Stimulated activated naive B cell treated with anti-CD40 and anti-IgM and Interleukin-4, amounts not matched to agents 10 μg/mL and 1 μg/mL and 100 μg/mL, for 72 hours (primary cell): ENCODE data around the gene PLD5.
"Not testable (repeated sequence)": the region's sequence is repeated elsewhere in the genome, so short reads cannot be mapped to it uniquely, and the experiment has no call there.

Source experiments
- ATAC-seq, 2 donors: fragments of 150-1000 bp; cut with Tn5 transposase; replicated peaks; 2 replicates each; pipeline ENCODE4 v1.10.0; 2021; ENCODE audit warnings: moderate library complexity in 1 of 2
- DNase-seq: peaks from one replicate; pipeline ENCODE4 v3.0.0; 2021
- H3K27ac Mint-ChIP-seq: one replicate; pipeline ENCODE4 v1.8.0; 2022; ENCODE audit warnings: mild to moderate bottlenecking, mixed read lengths
- H3K27me3 Mint-ChIP-seq, 2 donors: one replicate each; pipeline ENCODE4 v1.8.0; 2022; ENCODE audit warnings: mixed read lengths in 2 of 2
- H3K36me3 Mint-ChIP-seq, 2 donors: one replicate each; pipeline ENCODE4 v1.8.0; 2022; ENCODE audit warnings: mixed read lengths in 2 of 2, mild to moderate bottlenecking in 1 of 2
- H3K4me1 Mint-ChIP-seq, 2 donors: one replicate each; pipeline ENCODE4 v1.8.0; 2022; ENCODE audit warnings: mixed read lengths in 2 of 2, mild to moderate bottlenecking in 1 of 2
- H3K4me3 Mint-ChIP-seq, 2 donors: one replicate each; pipeline ENCODE4 v1.8.0; 2022; ENCODE audit warnings: mild to moderate bottlenecking in 2 of 2, mixed read lengths in 2 of 2, moderate library complexity in 1 of 2
- H3K9me3 Mint-ChIP-seq, 2 donors: one replicate each; pipeline ENCODE4 v1.8.0; 2022; ENCODE audit warnings: mixed read lengths in 2 of 2, mild to moderate bottlenecking in 1 of 2

Gene PLD5

GRCh38 chr1:242133351-242133750 lies 391.1 kb downstream of the PLD5 start:
- no peaks in the 10 kb centered on the region for H3K36me3 Mint-ChIP-seq
- H3K27me3 Mint-ChIP-seq: peaks cover 0 to 5% of the 10 kb centered on the region in 2 donors

GRCh38 chr1:242132121-242132817 lies 392.2 kb downstream of the PLD5 start:
- peaks cover 0 to 5% of the 10 kb centered on the region in 2 donors for H3K27me3 Mint-ChIP-seq
- no peak overlapping the region for H3K4me3 Mint-ChIP-seq
- ATAC-seq (no peak), DNase-seq (no peak)
- no peaks in the 10 kb centered on the region for H3K4me1 Mint-ChIP-seq
- H3K27ac Mint-ChIP-seq: no peak overlapping the region
- H3K36me3 Mint-ChIP-seq: no peaks in the 10 kb centered on the region
- H3K9me3 Mint-ChIP-seq: peaks cover 3 to 5% of the 10 kb centered on the region in 2 donors

More at GRCh38 chr1:242133351-242133750, 391.1 kb downstream of the PLD5 start:
- Mint-ChIP-seq H3K27ac (no peak overlapping the region), H3K9me3 (peaks cover 1 to 5% of the 10 kb centered on the region in 2 donors), H3K4me1 (no peaks in the 10 kb centered on the region), H3K4me3 (no peak overlapping the region)
- DNase-seq (no peak), ATAC-seq (no peak)

- no peaks in the 10 kb centered on the region for H3K27me3 Mint-ChIP-seq
- no peaks in the 10 kb centered on the region for H3K4me1 Mint-ChIP-seq
- H3K9me3 Mint-ChIP-seq: peaks cover 5 to 8% of the 10 kb centered on the region in 2 donors
- no peak overlapping the region for H3K4me3 Mint-ChIP-seq
- DNase-seq (no peak), ATAC-seq (peak in 1 of 2 donors; percentile 38)
- H3K36me3 Mint-ChIP-seq: no peaks in the 10 kb centered on the region
- no peak overlapping the region for H3K27ac Mint-ChIP-seq
These were observed 395.5 kb downstream of the PLD5 start for GRCh38 chr1:242128951-242129502.

- no peak for ATAC-seq
- H3K4me1 Mint-ChIP-seq: no peaks in the 10 kb centered on the region
- no peaks in the 10 kb centered on the region for H3K36me3 Mint-ChIP-seq
- no peak overlapping the region for H3K27ac Mint-ChIP-seq
- no peak for DNase-seq
- H3K27me3 Mint-ChIP-seq: no peaks in the 10 kb centered on the region
- no peak overlapping the region for H3K4me3 Mint-ChIP-seq
- no peaks in the 10 kb centered on the region for H3K9me3 Mint-ChIP-seq
These were observed 404.1 kb downstream of the PLD5 start for GRCh38 chr1:242120432-242120831.

GRCh38 chr1:242100921-242101320 lies 423.6 kb downstream of the PLD5 start:
- H3K9me3 Mint-ChIP-seq: no peaks in the 10 kb centered on the region
- no peaks in the 10 kb centered on the region for H3K4me1 Mint-ChIP-seq
- DNase-seq: no peak
- no peaks in the 10 kb centered on the region for H3K36me3 Mint-ChIP-seq
- H3K27me3 Mint-ChIP-seq: peaks cover 5 to 6% of the 10 kb centered on the region in 2 donors
- H3K4me3 Mint-ChIP-seq: no peak overlapping the region
- ATAC-seq: no peak
- H3K27ac Mint-ChIP-seq: no peak overlapping the region

- DNase-seq, H3K4me3 Mint-ChIP-seq, ATAC-seq, H3K27me3 Mint-ChIP-seq, H3K9me3 Mint-ChIP-seq, H3K4me1 Mint-ChIP-seq, H3K36me3 Mint-ChIP-seq, H3K27ac Mint-ChIP-seq: not testable (repeated sequence)
These were observed 427.2 kb downstream of the PLD5 start for GRCh38 chr1:242097283-242097682.

- Mint-ChIP-seq H3K4me1 (no peaks in the 10 kb centered on the region), H3K4me3 (no peak overlapping the region)
These were observed 431.4 kb downstream of the PLD5 start for GRCh38 chr1:242093116-242093515.

GRCh38 chr1:242089911-242090310 lies 434.6 kb downstream of the PLD5 start:
- Mint-ChIP-seq H3K4me3 (no peak overlapping the region), H3K36me3 (no peaks in the 10 kb centered on the region), H3K27ac (no peak overlapping the region), H3K9me3 (no peaks in the 10 kb centered on the region), H3K4me1 (no peaks in the 10 kb centered on the region), H3K27me3 (peaks cover 0 to 8% of the 10 kb centered on the region in 2 donors)
- DNase-seq (no peak), ATAC-seq (no peak)

More at GRCh38 chr1:242093116-242093515, 431.4 kb downstream of the PLD5 start:
- Mint-ChIP-seq H3K9me3 (no peaks in the 10 kb centered on the region), H3K27ac (no peak overlapping the region), H3K27me3 (no peaks in the 10 kb centered on the region), H3K36me3 (no peaks in the 10 kb centered on the region)
- DNase-seq (no peak), ATAC-seq (no peak)

GRCh38 chr1:242088875-242089274 lies 435.6 kb downstream of the PLD5 start:
- H3K36me3 Mint-ChIP-seq: no peaks in the 10 kb centered on the region

GRCh38 chr1:242086706-242087105 lies 437.8 kb downstream of the PLD5 start:
- Mint-ChIP-seq H3K4me1 (no peaks in the 10 kb centered on the region), H3K4me3 (no peak overlapping the region), H3K27me3 (peaks cover 0 to 11% of the 10 kb centered on the region in 2 donors), H3K36me3 (no peaks in the 10 kb centered on the region), H3K9me3 (no peaks in the 10 kb centered on the region), H3K27ac (no peak overlapping the region)
- no peak for DNase-seq
- ATAC-seq: no peak

More at GRCh38 chr1:242088875-242089274, 435.6 kb downstream of the PLD5 start:
- Mint-ChIP-seq H3K9me3 (no peaks in the 10 kb centered on the region), H3K4me1 (no peaks in the 10 kb centered on the region), H3K27ac (no peak overlapping the region), H3K4me3 (no peak overlapping the region), H3K27me3 (peaks cover 0 to 8% of the 10 kb centered on the region in 2 donors)
- ATAC-seq (no peak), DNase-seq (no peak)

- Mint-ChIP-seq H3K27me3 (peaks cover 0 to 11% of the 10 kb centered on the region in 2 donors), H3K4me3 (no peak overlapping the region), H3K27ac (no peak overlapping the region), H3K4me1 (no peaks in the 10 kb centered on the region), H3K9me3 (no peaks in the 10 kb centered on the region), H3K36me3 (no peaks in the 10 kb centered on the region)
- DNase-seq (no peak), ATAC-seq (no peak)
These were observed 438.4 kb downstream of the PLD5 start for GRCh38 chr1:242086093-242086492.

GRCh38 chr1:242083742-242084141 lies 440.8 kb downstream of the PLD5 start:
- H3K36me3 Mint-ChIP-seq: no peaks in the 10 kb centered on the region
- DNase-seq: no peak
- no peak for ATAC-seq

GRCh38 chr1:242081446-242081845 lies 443.1 kb downstream of the PLD5 start:
- H3K9me3 Mint-ChIP-seq: no peaks in the 10 kb centered on the region
- no peak overlapping the region for H3K4me3 Mint-ChIP-seq
- H3K27me3 Mint-ChIP-seq: peaks cover 0 to 9% of the 10 kb centered on the region in 2 donors
- H3K27ac Mint-ChIP-seq: no peak overlapping the region
- DNase-seq (no peak), ATAC-seq (no peak)
- H3K36me3 Mint-ChIP-seq: no peaks in the 10 kb centered on the region
- H3K4me1 Mint-ChIP-seq: no peaks in the 10 kb centered on the region

More at GRCh38 chr1:242083742-242084141, 440.8 kb downstream of the PLD5 start:
- H3K4me3 Mint-ChIP-seq: no peak overlapping the region
- H3K4me1 Mint-ChIP-seq: no peaks in the 10 kb centered on the region
- peaks cover 0 to 11% of the 10 kb centered on the region in 2 donors for H3K27me3 Mint-ChIP-seq
- no peak overlapping the region for H3K27ac Mint-ChIP-seq
- no peaks in the 10 kb centered on the region for H3K9me3 Mint-ChIP-seq

GRCh38 chr1:242065813-242066212 lies 458.7 kb downstream of the PLD5 start:
- H3K9me3 Mint-ChIP-seq: no peaks in the 10 kb centered on the region
- no peak overlapping the region for H3K27ac Mint-ChIP-seq
- peaks cover 0 to 3% of the 10 kb centered on the region in 2 donors for H3K27me3 Mint-ChIP-seq
- DNase-seq: no peak
- ATAC-seq: no peak
- no peak overlapping the region for H3K4me3 Mint-ChIP-seq
- no peaks in the 10 kb centered on the region for H3K36me3 Mint-ChIP-seq
- no peaks in the 10 kb centered on the region for H3K4me1 Mint-ChIP-seq

GRCh38 chr1:242062271-242062670 lies 462.2 kb downstream of the PLD5 start:
- Mint-ChIP-seq H3K4me1 (no peaks in the 10 kb centered on the region), H3K27me3 (no peaks in the 10 kb centered on the region), H3K27ac (no peak overlapping the region), H3K4me3 (no peak overlapping the region), H3K9me3 (peaks cover 0 to 1% of the 10 kb centered on the region in 2 donors), H3K36me3 (no peaks in the 10 kb centered on the region)
- ATAC-seq (no peak), DNase-seq (no peak)
